GM21825 (cell line): ENCODE measurements around the gene PREB.

ENCODE experiments used
- ATAC-seq: cut with Tn5 transposase; IDR thresholded peaks from one replicate; pipeline ENCODE4 v1.9.1; 2021; ENCODE audit warnings: mild to moderate bottlenecking, moderate library complexity; ENCODE audit not compliant: unreplicated experiment

The PREB gene

GRCh38 chr2:27083410-27084296 lies 50.8 kb downstream of the PREB start:
- no peak for ATAC-seq

GRCh38 chr2:27082773-27083409 lies 51.5 kb downstream of the PREB start:
- ATAC-seq: no peak

- no peak for ATAC-seq
Observed at GRCh38 chr2:27081984-27082772, 52.3 kb downstream of the PREB start.
